Lower leg skin (tissue), 4 donors: ENCODE results near the gene HSDL2. TPM values are rescaled to one million over a fixed set of nuclear protein-coding genes. Genes with fewer than 3 reads are reported as not detected.
"Not testable (repeated sequence)": the region's sequence is repeated elsewhere in the genome, so short reads cannot be mapped to it uniquely, and the experiment has no call there.

Experiments used
- DNase-seq, 2 donors: peaks; one replicate each; pipeline ENCODE4 v3.0.0-alpha.2; 2019; ENCODE audit warnings: low spot score in 2 of 2
- H3K4me3 ChIP-seq: fragments of 200-600 bp; sonication (generic); 2 replicates; pipeline ENCODE4 v1.5.1; 2017; ENCODE audit warnings: mild to moderate bottlenecking, low read depth; ENCODE audit not compliant: poor library complexity, severe bottlenecking
- CTCF ChIP-seq, 3 donors: fragments of 450-650 bp; IDR thresholded peaks; one replicate each; pipeline ENCODE4 v1.5.1; 2016; ENCODE audit warnings: antibody characterized with exemption in 3 of 3, mild to moderate bottlenecking in 3 of 3, moderate library complexity in 2 of 3
- POLR2A ChIP-seq, 2 donors: fragments of 450-650 bp; IDR thresholded peaks; one replicate each; pipeline ENCODE4 v1.6.1; 2016 to 2017; ENCODE audit warnings: antibody characterized with exemption in 2 of 2, mild to moderate bottlenecking in 1 of 2, moderate library complexity in 1 of 2
- WGBS, 2 donors: methylation state at CpG; one replicate each; pipeline ENCODE4 v1.1.5; 2018; 5-methylcytosine and 5-hydroxymethylcytosine counted together
- intact Hi-C: fragments of 100-400 bp; cut with DNase I; formaldehyde crosslinking; loops from one replicate; pipeline ENCODE4 v1.15.0; 2023; ENCODE audit warnings: low total_unique reads
- total RNA-seq, 4 donors: library from RNA; depleted of rRNA; stranded (reverse); fragments of >200 nt; gene quantifications; one replicate each; pipeline ENCODE4 v1.1.0, GENCODE V29; 2016

The HSDL2 gene
- total RNA-seq, 4 donors from 2014 or later = 26.7 to 52.8 (median 50.2) TPM

GRCh38 chr9:112354081-112354743, 25.7 kb upstream of the HSDL2 start:
- TF ChIP-seq CTCF (IDR thresholded peaks at IDR 0.05) (no peak), POLR2A (IDR thresholded peaks at IDR 0.05) (no peak)
- no peak for DNase-seq
- intact Hi-C loops = no loop called here
- no peak overlapping the region for H3K4me3 ChIP-seq
- WGBS, 2 donors = 58 to 75% methylated on average over 1 of the region's 1 CpG

DNA sequence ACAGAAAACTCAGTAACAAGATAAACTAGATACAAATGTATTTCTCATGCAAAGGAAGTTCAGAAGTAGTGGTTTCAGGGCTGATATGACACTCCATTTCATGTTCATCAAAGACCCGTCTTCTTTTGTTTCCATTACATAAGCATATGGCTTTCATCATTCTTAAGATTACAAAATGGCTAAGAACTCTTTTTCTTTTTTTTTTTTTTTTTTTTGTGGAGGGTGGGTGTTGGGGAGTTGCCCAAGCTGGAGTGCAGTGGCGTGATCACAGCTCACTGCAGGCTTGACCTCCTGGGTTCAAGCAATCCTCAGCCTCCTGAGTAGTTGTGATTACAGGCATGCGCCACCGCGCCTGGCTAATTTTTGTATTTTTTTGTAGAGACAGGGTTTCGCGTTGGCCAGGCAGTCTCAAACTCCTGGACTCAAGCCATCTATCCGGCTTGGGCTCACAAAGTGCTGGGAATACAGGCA, 24.4 kb upstream of the HSDL2 start:
- H3K4me3 ChIP-seq = no peak overlapping the region
- no peak for TF ChIP-seq CTCF (IDR thresholded peaks at IDR 0.05)
- no peak for TF ChIP-seq POLR2A (IDR thresholded peaks at IDR 0.05)
- intact Hi-C loops = loop anchor here (5.0 kb wide), 1 partner anchor 238 kb away; no protein-coding TSS in a partner anchor
- WGBS, 2 donors = 65 to 75% methylated on average over 8 of the region's 8 CpGs
- DNase-seq = no peak

DNA sequence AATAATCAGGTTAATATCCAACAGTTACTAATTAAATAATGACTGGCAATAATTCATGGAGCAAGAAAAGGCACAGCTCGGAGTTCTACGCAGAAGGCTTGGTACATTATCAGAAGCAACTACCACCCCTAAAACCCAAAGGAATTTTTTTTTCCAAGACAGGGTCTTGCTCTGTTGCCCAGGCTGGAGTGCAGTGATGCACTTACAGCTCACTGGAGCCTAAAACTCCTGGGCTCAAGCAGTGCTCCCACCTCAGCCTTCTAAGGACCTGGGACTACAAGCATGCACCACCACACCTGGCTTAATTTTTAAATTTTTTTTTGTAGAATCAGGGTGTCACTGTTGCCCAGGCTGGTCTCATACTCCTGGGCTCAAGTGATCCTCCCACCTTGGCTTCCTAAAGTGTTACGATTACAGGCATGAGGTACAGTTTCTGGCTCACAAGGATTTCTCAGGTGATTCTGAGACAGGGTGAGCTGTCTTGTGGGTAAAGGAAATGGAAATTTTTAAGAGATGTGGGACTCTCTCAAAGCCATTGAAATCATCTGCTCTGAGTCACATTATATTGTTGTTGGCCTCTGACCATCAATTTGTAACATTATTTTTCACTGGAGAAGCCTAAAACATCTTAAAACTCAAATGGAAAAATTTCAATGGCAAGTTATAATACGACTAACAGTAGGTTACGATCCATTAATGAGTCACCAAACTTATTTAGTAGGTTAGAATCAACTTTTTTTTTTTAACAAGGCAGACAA, 19.7 kb upstream of the HSDL2 start:
- no peak for TF ChIP-seq POLR2A (IDR thresholded peaks at IDR 0.05)
- TF ChIP-seq CTCF (IDR thresholded peaks at IDR 0.05) = no peak
- intact Hi-C loops = no loop called here
- H3K4me3 ChIP-seq = no peak overlapping the region
- DNase-seq = no peak
- WGBS, 2 donors = 66 to 72% methylated on average over 5 of the region's 5 CpGs

DNA sequence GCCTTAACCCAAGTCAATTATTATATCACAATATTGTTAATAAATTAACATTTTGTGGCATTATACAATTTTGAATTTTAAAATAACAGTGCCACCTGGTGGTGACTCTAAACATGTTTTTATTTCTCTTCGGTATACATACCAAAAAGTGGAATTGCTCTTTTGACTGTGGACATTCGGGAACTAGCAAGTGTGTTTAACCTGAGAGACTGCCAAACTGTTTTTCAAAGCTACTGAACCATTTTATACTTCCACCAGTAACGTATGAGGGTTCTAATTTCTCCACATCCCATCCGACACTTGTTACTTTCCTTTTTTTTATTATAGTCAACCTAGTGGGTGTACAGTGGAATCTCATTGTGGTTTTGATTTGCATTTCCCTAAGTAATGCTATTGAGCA, 18.3 kb upstream of the HSDL2 start:
- TF ChIP-seq CTCF (IDR thresholded peaks at IDR 0.05) = peak in 1 of 3 donors; percentile 20
- no peak for TF ChIP-seq POLR2A (IDR thresholded peaks at IDR 0.05)
- no peak for DNase-seq
- intact Hi-C loops = no loop called here
- 11 to 12% methylated on average over 4 of the region's 4 CpGs for WGBS, 2 donors
- no peak overlapping the region for H3K4me3 ChIP-seq

GRCh38 chr9:112364761-112365160, 15.1 kb upstream of the HSDL2 start:
- DNase-seq = no peak
- TF ChIP-seq POLR2A (IDR thresholded peaks at IDR 0.05) = no peak
- TF ChIP-seq CTCF (IDR thresholded peaks at IDR 0.05) = no peak
- no peak overlapping the region for H3K4me3 ChIP-seq
- intact Hi-C loops = no loop called here
- 59 to 79% methylated on average over 3 of the region's 3 CpGs for WGBS, 2 donors

GRCh38 chr9:112365257-112365656, 14.7 kb upstream of the HSDL2 start:
- intact Hi-C loops, DNase-seq, H3K4me3 ChIP-seq: not testable (repeated sequence)
- WGBS, 2 donors = 94 to 99% methylated on average over 3 of the region's 3 CpGs
